HG02798 (cell line): ENCODE measurements around the gene HOXA9.

ENCODE experiments used
- ATAC-seq: cut with Tn5 transposase; IDR thresholded peaks from one replicate; pipeline ENCODE4 v1.9.1; 2021; ENCODE audit warnings: mild to moderate bottlenecking; ENCODE audit not compliant: unreplicated experiment, poor library complexity

HOXA9 gene

GRCh38 chr7:27201580-27202017 is 36.3 kb upstream of the HOXA9 start:
- ATAC-seq, result no peak

- ATAC-seq, result no peak
Measured at GRCh38 chr7:27200761-27201579, 35.6 kb upstream of the HOXA9 start.

GRCh38 chr7:27199849-27200760 is 34.8 kb upstream of the HOXA9 start, which contains the start of gene HOXA13:
HOXA13 (minus strand) TSS chr7:27200091; CDS start chr7:27200077, 14 bp downstream.
- peak; percentile 77 for ATAC-seq

- peak; percentile 8 for ATAC-seq
Measured at GRCh38 chr7:27198871-27199801, 33.8 kb upstream of the HOXA9 start.

GRCh38 chr7:27198138-27198841 is 33.0 kb upstream of the HOXA9 start:
- ATAC-seq, result no peak

GRCh38 chr7:27197137-27198042 is 32.1 kb upstream of the HOXA9 start:
- no peak for ATAC-seq

GRCh38 chr7:27196287-27196767 is 31.0 kb upstream of the HOXA9 start:
- no peak for ATAC-seq

- no peak for ATAC-seq
Measured at GRCh38 chr7:27194686-27195379, 29.5 kb upstream of the HOXA9 start.

GRCh38 chr7:27194002-27194352 is 28.6 kb upstream of the HOXA9 start:
- ATAC-seq, result no peak

GRCh38 chr7:27193335-27194001 is 28.1 kb upstream of the HOXA9 start:
- ATAC-seq, result no peak

- ATAC-seq, result no peak
Measured at GRCh38 chr7:27192546-27193334, 27.4 kb upstream of the HOXA9 start.

- ATAC-seq, result no peak
Measured at GRCh38 chr7:27191833-27192545, 26.7 kb upstream of the HOXA9 start.

- ATAC-seq, result no peak
Measured at GRCh38 chr7:27191161-27191731, 25.9 kb upstream of the HOXA9 start.

GRCh38 chr7:27189997-27190748 is 24.8 kb upstream of the HOXA9 start:
- no peak for ATAC-seq
